ENCODE measurements around the gene RTTN. TPM values are rescaled to one million over a fixed set of nuclear protein-coding genes. Genes with fewer than 3 reads are reported as not detected.

RTTN gene
- total and polyA plus RNA-seq, 2 donors (not counting 3 experiments of a cell fraction or from before 2014, with no cell fraction given) = 3.1 to 17.4 TPM

DNA sequence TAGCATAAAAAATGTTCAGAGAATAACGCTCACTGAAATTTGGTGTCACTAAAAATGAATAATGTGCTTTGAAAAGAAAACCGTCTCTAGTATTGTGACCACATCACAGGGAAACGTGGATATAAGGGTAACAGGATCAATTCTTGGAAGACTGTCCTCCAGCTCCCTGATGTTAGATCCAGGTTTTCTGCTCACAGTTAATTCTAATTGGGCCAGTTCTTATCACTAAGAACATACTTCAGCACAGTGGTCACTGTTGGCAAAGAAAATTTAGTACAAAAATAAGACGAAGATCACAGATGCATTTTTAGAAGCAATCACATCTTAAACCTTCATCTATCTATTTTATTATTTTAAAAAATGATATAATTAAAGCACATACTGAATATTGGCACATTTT lies 200.8 kb downstream of the RTTN start:
- H3K4me1 ChIP-seq (ENCODE audit: control insufficient read depth, extremely low read depth, insufficient read depth, low read length) = no peaks in the 10 kb centered on the region
- no peaks in the 10 kb centered on the region for H3K27me3 ChIP-seq (ENCODE audit: control insufficient read depth in 2 of 2, insufficient read depth in 2 of 2, low read length in 2 of 2)
- intact Hi-C loops (cut with micrococcal nuclease) (no loop called here), dilution Hi-C loops (cut with MboI; ENCODE audit: extremely low pct_ligation_motif_present, low sequenced_read_pairs) (no loop called here)
- FAIRE-seq (no peak), DNase-seq (ENCODE audit: low read depth, low spot score) (no peak)
- no peak overlapping the region for H3K27ac ChIP-seq (ENCODE audit: insufficient read depth, low read depth, low read length)
- CTCF ChIA-PET = interaction anchor here (1.4 kb wide), 1 partner anchor 14 kb away, joined by 3 read pairs; no protein-coding TSS in a partner anchor
- POLR2A ChIA-PET = no interaction called here
- H3K4me2 ChIP-seq (ENCODE audit: insufficient read depth, low read length) = no peak overlapping the region
- H4K20me1 ChIP-seq (replicated peaks; ENCODE audit: control insufficient read depth, extremely low read depth, insufficient read depth, low read length) = no peaks in the 10 kb centered on the region
- no peak overlapping the region for H2AFZ ChIP-seq (ENCODE audit: low read depth, low read length)
- H3K9me1 ChIP-seq (replicated peaks; ENCODE audit: control insufficient read depth, extremely low read depth, insufficient read depth, low read length) = no peaks in the 10 kb centered on the region
- H3K9me3 ChIP-seq (replicated peaks; ENCODE audit: control insufficient read depth, insufficient read depth, low read length) = no peaks in the 10 kb centered on the region
- no peak overlapping the region for H3K4me3 ChIP-seq (replicated peaks in 1 of 3; ENCODE audit: insufficient read depth in 1 of 3, low read depth in 1 of 3, low read length in 3 of 3)
- H3K9ac ChIP-seq (replicated peaks; ENCODE audit: extremely low read depth, insufficient read depth, low read length) = no peak overlapping the region
- no peaks in the 10 kb centered on the region for H3K79me2 ChIP-seq (ENCODE audit: control insufficient read depth, insufficient read depth, low read length)
- TF ChIP-seq POLR2AphosphoS5 (IDR thresholded peaks at IDR 0.05; ENCODE audit: insufficient read depth, low read depth, low read length) (no peak), JUN (IDR thresholded peaks at IDR 0.05; ENCODE audit: borderline replicate concordance, insufficient read depth, insufficient read length, low read depth) (no peak)
- no peaks in the 10 kb centered on the region for H3K36me3 ChIP-seq (ENCODE audit: control insufficient read depth in 2 of 2, extremely low read depth in 1 of 2, insufficient read depth in 2 of 2, low read length in 2 of 2)
- no TSS peak for BruUV-seq (replicated peaks)

DNA sequence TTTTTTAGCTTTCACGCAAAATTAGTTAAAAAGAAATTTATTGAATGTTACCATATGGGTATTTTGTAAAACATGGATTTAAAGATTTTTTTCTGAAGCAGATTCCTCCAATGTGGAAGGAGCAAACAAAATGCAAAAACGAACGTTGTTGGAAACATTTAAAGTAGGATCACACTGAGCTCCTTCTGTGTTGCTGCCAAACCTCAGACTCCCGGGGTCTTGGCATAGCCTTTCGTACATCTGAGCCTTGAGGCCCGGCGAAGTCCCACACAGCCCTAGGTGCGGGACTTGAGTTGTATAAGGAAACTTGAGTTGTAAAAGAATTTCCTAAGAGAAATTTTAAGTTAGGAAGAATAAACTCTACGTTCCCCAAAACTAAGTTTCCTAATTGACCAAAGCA lies 205.8 kb downstream of the RTTN start:
- no peak overlapping the region for H3K4me3 ChIP-seq (replicated peaks in 1 of 3; ENCODE audit: insufficient read depth in 1 of 3, low read depth in 1 of 3, low read length in 3 of 3)
- no peaks in the 10 kb centered on the region for H4K20me1 ChIP-seq (replicated peaks; ENCODE audit: control insufficient read depth, extremely low read depth, insufficient read depth, low read length)
- CTCF ChIA-PET = interaction anchor here (0.6 kb wide), 1 partner anchor 88 kb away, joined by 3 read pairs; no protein-coding TSS in a partner anchor
- no peak overlapping the region for H2AFZ ChIP-seq (ENCODE audit: low read depth, low read length)
- intact Hi-C loops (cut with micrococcal nuclease) = no loop called here
- no peak for DNase-seq (ENCODE audit: low read depth, low spot score)
- no peaks in the 10 kb centered on the region for H3K27me3 ChIP-seq (ENCODE audit: control insufficient read depth in 2 of 2, insufficient read depth in 2 of 2, low read length in 2 of 2)
- no peaks in the 10 kb centered on the region for H3K4me1 ChIP-seq (ENCODE audit: control insufficient read depth, extremely low read depth, insufficient read depth, low read length)
- BruUV-seq (replicated peaks) = no TSS peak
- no peak overlapping the region for H3K9ac ChIP-seq (replicated peaks; ENCODE audit: extremely low read depth, insufficient read depth, low read length)
- no peak for TF ChIP-seq MYC (IDR thresholded peaks at IDR 0.05; ENCODE audit: low read depth, low read length)
- no peak for TF ChIP-seq POLR2AphosphoS5 (IDR thresholded peaks at IDR 0.05; ENCODE audit: insufficient read depth, low read depth, low read length)
- no peak for TF ChIP-seq GATA2 (IDR thresholded peaks at IDR 0.05; ENCODE audit: insufficient read depth, insufficient read length, low read depth, low read length)
- no peak for TF ChIP-seq EZH2 (IDR thresholded peaks at IDR 0.05; ENCODE audit: borderline replicate concordance, low read depth, low read length, severe bottlenecking)
- TF ChIP-seq, protein P1, sequence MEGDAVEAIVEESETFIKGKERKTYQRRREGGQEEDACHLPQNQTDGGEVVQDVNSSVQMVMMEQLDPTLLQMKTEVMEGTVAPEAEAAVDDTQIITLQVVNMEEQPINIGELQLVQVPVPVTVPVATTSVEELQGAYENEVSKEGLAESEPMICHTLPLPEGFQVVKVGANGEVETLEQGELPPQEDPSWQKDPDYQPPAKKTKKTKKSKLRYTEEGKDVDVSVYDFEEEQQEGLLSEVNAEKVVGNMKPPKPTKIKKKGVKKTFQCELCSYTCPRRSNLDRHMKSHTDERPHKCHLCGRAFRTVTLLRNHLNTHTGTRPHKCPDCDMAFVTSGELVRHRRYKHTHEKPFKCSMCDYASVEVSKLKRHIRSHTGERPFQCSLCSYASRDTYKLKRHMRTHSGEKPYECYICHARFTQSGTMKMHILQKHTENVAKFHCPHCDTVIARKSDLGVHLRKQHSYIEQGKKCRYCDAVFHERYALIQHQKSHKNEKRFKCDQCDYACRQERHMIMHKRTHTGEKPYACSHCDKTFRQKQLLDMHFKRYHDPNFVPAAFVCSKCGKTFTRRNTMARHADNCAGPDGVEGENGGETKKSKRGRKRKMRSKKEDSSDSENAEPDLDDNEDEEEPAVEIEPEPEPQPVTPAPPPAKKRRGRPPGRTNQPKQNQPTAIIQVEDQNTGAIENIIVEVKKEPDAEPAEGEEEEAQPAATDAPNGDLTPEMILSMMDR (IDR thresholded peaks at IDR 0.05; ENCODE audit: extremely low read depth in 1 of 2, insufficient read depth in 1 of 2, low read depth in 1 of 2, low read length in 2 of 2) = no peak
- no peak for TF ChIP-seq FOS (IDR thresholded peaks at IDR 0.05; ENCODE audit: borderline replicate concordance, insufficient read depth, low read length)
- no peak for TF ChIP-seq POLR2A (IDR thresholded peaks at IDR 0.05; ENCODE audit: low read depth, low read length)
- TF ChIP-seq, protein P2, sequence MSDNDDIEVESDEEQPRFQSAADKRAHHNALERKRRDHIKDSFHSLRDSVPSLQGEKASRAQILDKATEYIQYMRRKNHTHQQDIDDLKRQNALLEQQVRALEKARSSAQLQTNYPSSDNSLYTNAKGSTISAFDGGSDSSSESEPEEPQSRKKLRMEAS (IDR thresholded peaks at IDR 0.05; ENCODE audit: insufficient read depth, insufficient read length) = no peak
- no peak for TF ChIP-seq JUN (IDR thresholded peaks at IDR 0.05; ENCODE audit: borderline replicate concordance, insufficient read depth, insufficient read length, low read depth)
- dilution Hi-C loops (cut with MboI; ENCODE audit: extremely low pct_ligation_motif_present, low sequenced_read_pairs) = no loop called here
- H3K36me3 ChIP-seq (ENCODE audit: control insufficient read depth in 2 of 2, extremely low read depth in 1 of 2, insufficient read depth in 2 of 2, low read length in 2 of 2) = no peaks in the 10 kb centered on the region
- H3K9me3 ChIP-seq (replicated peaks; ENCODE audit: control insufficient read depth, insufficient read depth, low read length) = no peaks in the 10 kb centered on the region
- POLR2A ChIA-PET = no interaction called here
- FAIRE-seq = no peak
- no peaks in the 10 kb centered on the region for H3K9me1 ChIP-seq (replicated peaks; ENCODE audit: control insufficient read depth, extremely low read depth, insufficient read depth, low read length)
- no peaks in the 10 kb centered on the region for H3K79me2 ChIP-seq (ENCODE audit: control insufficient read depth, insufficient read depth, low read length)
- no peak overlapping the region for H3K27ac ChIP-seq (ENCODE audit: insufficient read depth, low read depth, low read length)
- no peak overlapping the region for H3K4me2 ChIP-seq (ENCODE audit: insufficient read depth, low read length)
